Measurements from ENCODE around the gene CARD10.

CARD10 gene

DNA sequence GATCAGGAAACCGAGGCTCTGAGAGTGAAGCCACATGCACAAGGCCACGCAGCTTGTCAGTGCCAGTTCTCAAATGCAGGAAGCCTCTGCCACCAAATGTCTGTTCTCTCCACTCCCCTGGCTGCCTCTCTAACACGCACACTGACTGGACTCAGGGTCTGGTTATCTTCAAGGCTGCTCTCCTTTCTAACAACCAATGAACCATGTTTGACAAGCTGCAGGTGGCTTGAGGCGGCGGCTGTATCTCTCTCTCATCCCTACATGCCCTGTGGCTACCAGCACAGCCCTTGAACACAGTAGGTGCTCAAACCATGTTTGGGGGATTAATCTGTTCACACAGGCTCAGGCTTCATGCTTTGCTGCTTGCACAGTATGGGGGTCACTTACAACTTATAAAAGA, 56.8 kb downstream of the CARD10 start:
- DNase-seq (ENCODE audit: low read depth in 2 of 2): no peak

DNA sequence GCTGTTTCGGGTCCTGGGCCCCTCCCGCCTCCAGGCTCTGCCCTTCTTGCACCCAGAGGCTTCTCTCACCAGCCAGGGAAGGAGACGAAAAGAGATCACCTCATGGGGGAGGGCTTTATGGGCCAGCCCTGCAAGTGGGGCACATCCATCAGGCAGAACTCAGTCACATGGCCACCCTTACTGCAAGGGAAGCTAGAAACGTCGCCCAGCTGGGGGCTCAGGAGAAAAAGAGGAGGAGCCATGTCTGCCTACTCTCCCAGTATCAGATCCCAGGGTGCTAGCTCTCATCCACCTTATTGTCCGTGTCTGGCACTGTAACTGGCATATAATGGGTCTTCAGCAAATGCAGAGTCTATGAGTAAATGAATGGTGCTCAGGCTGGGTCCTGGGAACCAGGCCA, 57.3 kb downstream of the CARD10 start:
- DNase-seq (ENCODE audit: low read depth in 2 of 2): no peak

DNA sequence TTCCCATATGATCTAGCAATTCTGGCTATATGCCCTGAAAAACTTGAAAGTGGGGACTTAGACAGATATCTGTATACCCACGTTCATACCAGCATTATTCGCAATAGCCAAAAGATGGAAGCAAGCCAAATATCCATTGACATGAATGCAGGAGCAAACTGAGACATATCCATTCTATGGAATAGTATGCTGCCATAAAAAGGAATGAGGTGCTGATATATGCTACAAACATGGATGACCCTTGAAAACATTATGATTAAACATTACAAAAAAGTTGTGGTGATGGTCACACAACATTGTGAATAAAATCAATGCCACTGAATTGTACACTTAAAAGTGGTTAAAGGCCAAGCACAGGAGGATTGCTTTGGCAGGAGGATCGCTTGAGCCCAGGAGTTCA, 58.5 kb downstream of the CARD10 start:
- no peak for DNase-seq (ENCODE audit: low read depth in 2 of 2)

- no peak for DNase-seq (ENCODE audit: low read depth in 2 of 2)
Measured at GRCh38 chr22:37459206-37459605, 60.0 kb downstream of the CARD10 start.

DNA sequence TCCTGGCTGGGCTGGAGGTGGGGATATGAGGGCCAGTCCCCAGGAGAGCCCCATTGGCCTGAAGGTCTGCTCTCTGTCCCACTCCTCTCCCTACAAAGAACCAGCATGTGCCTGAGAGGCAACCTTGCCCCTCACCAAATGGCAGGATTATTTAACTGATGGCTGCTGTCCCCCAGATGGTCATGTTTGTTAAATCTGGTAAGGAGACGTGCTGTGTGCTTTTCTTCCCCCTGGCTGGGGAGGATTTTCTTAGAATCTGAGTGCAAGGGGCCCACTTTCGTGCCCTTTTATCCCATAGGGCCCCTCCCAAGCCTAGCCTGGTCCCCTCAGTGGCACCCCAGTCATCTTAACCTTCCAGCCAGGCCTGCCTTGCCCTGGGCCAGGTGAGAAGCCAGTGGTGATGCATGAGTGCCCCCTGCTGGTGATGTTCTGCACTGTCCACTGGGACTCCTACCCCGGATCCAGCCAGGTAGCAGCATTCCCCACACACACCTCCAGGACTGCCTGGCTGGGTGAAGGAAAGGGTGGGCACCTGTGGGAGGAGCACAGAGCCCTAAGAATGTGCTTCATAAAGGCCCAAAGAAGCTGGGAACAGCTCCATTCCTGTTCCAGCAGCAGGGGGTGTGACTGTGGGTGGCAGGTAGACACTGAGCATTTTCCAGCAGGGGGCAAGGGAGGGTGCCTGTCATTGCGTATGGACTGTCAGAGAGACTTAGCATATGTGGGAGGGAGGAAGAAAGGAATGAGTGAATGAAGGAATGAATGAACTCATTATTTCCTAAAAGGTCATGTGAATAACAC, 61.9 kb downstream of the CARD10 start:
- peak; percentile 81 to 83 for DNase-seq (ENCODE audit: low read depth in 2 of 2)

- DNase-seq (ENCODE audit: low read depth in 2 of 2): no peak
Measured at GRCh38 chr22:37456346-37456745, 62.9 kb downstream of the CARD10 start.

DNA sequence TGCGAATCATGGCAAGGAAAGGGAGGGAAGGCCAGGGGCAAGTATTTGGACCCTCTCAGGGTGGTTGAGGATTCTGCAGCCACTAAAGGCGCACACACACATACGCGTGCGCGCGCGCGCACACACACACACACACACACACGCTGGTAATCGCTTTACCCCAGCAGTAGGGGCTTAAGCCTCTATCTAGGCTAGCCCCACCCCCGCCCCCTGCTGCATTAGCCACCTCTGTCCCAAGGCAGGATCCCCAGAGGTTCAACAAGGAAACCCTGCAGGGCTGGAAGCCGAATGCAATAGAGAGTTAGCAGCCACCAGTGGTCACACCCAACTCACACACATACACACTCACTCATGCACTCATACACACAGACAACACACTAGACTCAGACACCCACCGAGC, 63.3 kb downstream of the CARD10 start:
- no peak for DNase-seq (ENCODE audit: low read depth in 2 of 2)

GRCh38 chr22:37454857-37455686, 64.1 kb downstream of the CARD10 start:
- DNase-seq (ENCODE audit: low read depth in 2 of 2): no peak

- no peak for DNase-seq (ENCODE audit: low read depth in 2 of 2)
Measured at GRCh38 chr22:37453696-37454095, 65.5 kb downstream of the CARD10 start.

GRCh38 chr22:37451218-37451617, 68.0 kb downstream of the CARD10 start:
- no peak for DNase-seq (ENCODE audit: low read depth in 2 of 2)

GRCh38 chr22:37449331-37450001, 69.7 kb downstream of the CARD10 start:
- DNase-seq (ENCODE audit: low read depth in 2 of 2): no peak

GRCh38 chr22:37448516-37449127, 70.6 kb downstream of the CARD10 start:
- no peak for DNase-seq (ENCODE audit: low read depth in 2 of 2)

- no peak for DNase-seq (ENCODE audit: low read depth in 2 of 2)
Measured at GRCh38 chr22:37445501-37445900, 73.7 kb downstream of the CARD10 start.

DNA sequence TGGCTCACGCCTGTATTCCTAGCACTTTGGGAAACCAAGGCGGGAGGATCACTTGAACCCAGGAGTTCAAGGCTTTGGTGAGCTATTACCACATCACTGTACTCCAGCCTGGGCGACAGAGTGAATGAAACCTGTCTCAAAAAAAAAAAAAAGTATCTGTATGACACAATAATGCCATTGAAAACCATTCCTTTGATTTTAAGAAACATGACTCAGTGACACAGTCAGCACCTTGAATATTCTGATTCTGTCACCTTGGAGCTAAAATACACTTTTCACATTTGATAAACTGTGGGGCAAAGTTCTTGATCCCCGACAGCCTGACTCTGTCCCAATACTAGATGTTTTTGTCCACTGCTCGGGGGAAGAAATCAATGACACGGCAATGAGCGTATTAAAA, 75.2 kb downstream of the CARD10 start:
- no peak for DNase-seq (ENCODE audit: low read depth in 2 of 2)

DNA sequence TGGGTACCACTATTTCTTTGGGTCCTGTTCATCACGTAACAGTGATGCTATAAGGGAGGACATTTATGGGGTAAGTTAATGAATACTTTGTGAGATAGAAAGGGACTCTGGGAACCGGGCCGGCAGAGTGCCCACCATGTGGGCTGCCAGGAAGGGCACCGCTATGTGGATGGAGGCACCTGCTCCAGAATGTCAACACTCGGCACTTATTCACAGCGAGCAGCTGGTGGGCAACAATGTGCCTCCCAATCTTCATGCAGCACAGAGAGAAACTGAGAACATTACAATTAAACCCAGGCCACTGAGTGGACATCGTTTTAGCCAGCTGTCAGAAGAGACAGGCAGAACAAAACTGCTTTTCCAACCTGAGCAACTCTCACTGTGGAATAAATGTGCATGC, 76.1 kb downstream of the CARD10 start:
- no peak for DNase-seq (ENCODE audit: low read depth in 2 of 2)

- DNase-seq (ENCODE audit: low read depth in 2 of 2): no peak
Measured at GRCh38 chr22:37442537-37442936, 76.7 kb downstream of the CARD10 start.

DNA sequence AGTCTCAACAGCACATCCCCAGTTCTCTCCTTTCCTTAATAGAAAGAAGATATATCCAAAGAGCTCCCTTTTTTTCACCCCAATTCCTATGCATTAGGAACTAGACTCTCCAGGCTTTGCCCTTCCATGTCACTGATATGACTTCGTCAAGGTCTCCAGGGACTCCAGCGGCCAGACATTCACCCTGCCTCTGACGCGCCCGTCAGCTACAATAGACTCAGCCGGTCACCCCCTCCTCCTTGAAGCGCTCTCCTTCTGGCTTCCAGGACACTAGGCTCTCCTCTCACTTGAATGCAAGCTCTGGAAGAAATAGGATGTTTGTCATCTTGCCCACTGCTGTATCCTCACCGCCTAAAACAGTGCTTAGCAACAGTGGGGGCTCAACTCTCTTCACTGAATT, 77.1 kb downstream of the CARD10 start:
- DNase-seq (ENCODE audit: low read depth in 2 of 2): no peak

DNA sequence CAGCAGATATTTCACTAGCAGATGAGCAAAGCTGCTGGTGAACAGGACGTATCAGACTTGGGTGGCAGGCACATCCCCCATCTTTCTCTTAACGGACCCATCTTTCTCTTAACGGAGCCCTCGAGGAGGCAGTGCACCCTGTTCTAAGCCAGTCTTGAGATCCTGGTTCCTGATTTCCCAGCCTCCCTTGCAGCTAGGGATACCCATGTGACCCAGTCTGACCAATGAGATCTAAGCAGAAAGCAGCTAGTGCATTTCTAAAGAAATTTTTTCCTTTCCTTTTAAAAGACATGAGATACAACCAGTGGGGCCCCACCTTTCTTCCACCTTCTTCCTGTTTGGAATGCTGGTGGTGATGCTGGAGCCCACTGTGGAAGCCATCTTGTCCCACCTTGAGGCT, 78.3 kb downstream of the CARD10 start:
- DNase-seq (ENCODE audit: low read depth in 2 of 2): no peak
